ENCODE measurements around the gene NPC2. TPM values are rescaled to one million over a fixed set of nuclear protein-coding genes. Genes with fewer than 3 reads are reported as not detected.

The NPC2 gene
- total and polyA plus RNA-seq, 2 of the 4 experiments (the other 2 are of a cell fraction): 210 to 273 TPM

- dilution Hi-C loops (cut with HindIII; ENCODE audit: low sequenced_read_pairs, unreplicated experiment): no loop called here
- WGBS, 2 experiments (ENCODE audit: extremely low coverage in 2 of 2, insufficient read length in 1 of 2): 52% methylated on average over 2 of the region's 10 CpGs; no CpG with 5 or more reads in 1 of the 2 experiments
- no peak overlapping the region for H2BK20ac ChIP-seq (ENCODE audit: low read depth, low read length)
- no peak overlapping the region for H4K8ac ChIP-seq (ENCODE audit: low read depth in 2 of 2, low read length in 2 of 2)
- H3K79me1 ChIP-seq (ENCODE audit: low read depth in 1 of 2, low read length in 2 of 2): no peaks in the 10 kb centered on the region
- H3K18ac ChIP-seq (ENCODE audit: low read depth, low read length): no peak overlapping the region
- intact Hi-C loops (cut with micrococcal nuclease): no loop called here
- H3K36me3 ChIP-seq (ENCODE audit: control insufficient read depth, insufficient read depth, low read length): no peaks in the 10 kb centered on the region
- H3K9ac ChIP-seq (ENCODE audit: low read depth, low read length): no peak overlapping the region
- peaks cover 50% of the 10 kb centered on the region for H3K27me3 ChIP-seq (ENCODE audit: control insufficient read depth, insufficient read depth, low read length)
- H3K9me1 ChIP-seq (ENCODE audit: insufficient read depth, low read length): no peaks in the 10 kb centered on the region
- no peaks in the 10 kb centered on the region for H4K20me1 ChIP-seq (ENCODE audit: insufficient read depth, low read length)
- no peak overlapping the region for H2BK120ac ChIP-seq (ENCODE audit: low read depth, low read length)
- H4K91ac ChIP-seq (ENCODE audit: insufficient read depth, low read depth, low read length): no peak overlapping the region
- in situ Hi-C loops (cut with MboI; ENCODE audit: low sequenced_read_pairs): no loop called here
- no peak overlapping the region for H2BK5ac ChIP-seq (ENCODE audit: low read depth, low read length, poor library complexity, severe bottlenecking)
- no peak overlapping the region for H4K5ac ChIP-seq (ENCODE audit: low read depth, low read length)
- TF ChIP-seq MXI1 (IDR thresholded peaks at IDR 0.05; ENCODE audit: borderline replicate concordance, low read depth, low read length): no peak
- TF ChIP-seq BHLHE40 (IDR thresholded peaks at IDR 0.05; ENCODE audit: low read depth, low read length): 0 out of 2 replicates have a peak, but pooled peaks have one; percentile 41
- TF ChIP-seq MAFK (IDR thresholded peaks at IDR 0.05; ENCODE audit: low read depth, low read length): no peak
- TF ChIP-seq RAD21 (IDR thresholded peaks at IDR 0.05; ENCODE audit: low read length): peak; percentile 54
- peak; percentile 56; the same call in 1 of the 2 replicates for TF ChIP-seq FOS (IDR thresholded peaks at IDR 0.05; ENCODE audit: low read depth, low read length)
- peak; percentile 75 for TF ChIP-seq CTCF (conservative IDR thresholded peaks at IDR 0.05; ENCODE audit: low read depth, low read length)
- TF ChIP-seq RCOR1 (IDR thresholded peaks at IDR 0.05; ENCODE audit: insufficient replicate concordance, low read length): no peak
- TF ChIP-seq RFX5 (IDR thresholded peaks at IDR 0.05; ENCODE audit: low read depth, low read length): no peak
- no peak for TF ChIP-seq CHD1 (IDR thresholded peaks at IDR 0.05; ENCODE audit: low read depth, low read length)
- no peak for TF ChIP-seq POLR2A (IDR thresholded peaks at IDR 0.05; ENCODE audit: low read depth, low read length)
- TF ChIP-seq, protein P1, sequence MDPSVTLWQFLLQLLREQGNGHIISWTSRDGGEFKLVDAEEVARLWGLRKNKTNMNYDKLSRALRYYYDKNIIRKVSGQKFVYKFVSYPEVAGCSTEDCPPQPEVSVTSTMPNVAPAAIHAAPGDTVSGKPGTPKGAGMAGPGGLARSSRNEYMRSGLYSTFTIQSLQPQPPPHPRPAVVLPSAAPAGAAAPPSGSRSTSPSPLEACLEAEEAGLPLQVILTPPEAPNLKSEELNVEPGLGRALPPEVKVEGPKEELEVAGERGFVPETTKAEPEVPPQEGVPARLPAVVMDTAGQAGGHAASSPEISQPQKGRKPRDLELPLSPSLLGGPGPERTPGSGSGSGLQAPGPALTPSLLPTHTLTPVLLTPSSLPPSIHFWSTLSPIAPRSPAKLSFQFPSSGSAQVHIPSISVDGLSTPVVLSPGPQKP (IDR thresholded peaks at IDR 0.05; ENCODE audit: borderline replicate concordance, low read depth, low read length): no peak
- TF ChIP-seq CEBPB (IDR thresholded peaks at IDR 0.05; ENCODE audit: low read depth, low read length): no peak
- 0 out of 2 replicates have a peak, but pooled peaks have one; percentile 28 for TF ChIP-seq MAZ (IDR thresholded peaks at IDR 0.05; ENCODE audit: borderline replicate concordance, low read depth, low read length)
- TF ChIP-seq NFE2L2 (IDR thresholded peaks at IDR 0.05; ENCODE audit: low read depth, low read length): 0 out of 2 replicates have a peak, but pooled peaks have one; percentile 37
- peak; percentile 57 for TF ChIP-seq SMC3 (IDR thresholded peaks at IDR 0.05; ENCODE audit: low read depth, low read length)
- TF ChIP-seq, protein P2, sequence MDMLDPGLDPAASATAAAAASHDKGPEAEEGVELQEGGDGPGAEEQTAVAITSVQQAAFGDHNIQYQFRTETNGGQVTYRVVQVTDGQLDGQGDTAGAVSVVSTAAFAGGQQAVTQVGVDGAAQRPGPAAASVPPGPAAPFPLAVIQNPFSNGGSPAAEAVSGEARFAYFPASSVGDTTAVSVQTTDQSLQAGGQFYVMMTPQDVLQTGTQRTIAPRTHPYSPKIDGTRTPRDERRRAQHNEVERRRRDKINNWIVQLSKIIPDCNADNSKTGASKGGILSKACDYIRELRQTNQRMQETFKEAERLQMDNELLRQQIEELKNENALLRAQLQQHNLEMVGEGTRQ (IDR thresholded peaks at IDR 0.05; ENCODE audit: low read depth, low read length): no peak
- peak overlapping the region; percentile 65 for H2AFZ ChIP-seq (replicated peaks; ENCODE audit: low read length, poor library complexity)
- H3K4ac ChIP-seq (ENCODE audit: low read depth, low read length): no peak overlapping the region
- no peaks in the 10 kb centered on the region; the same call in 1 of the 2 replicates for H3K4me1 ChIP-seq (ENCODE audit: control insufficient read depth, insufficient read depth, low read length)
- DNase-seq (peak; percentile 69), ATAC-seq (ENCODE audit: low read depth) (peak; percentile 99)
- H3K9me3 ChIP-seq (ENCODE audit: control insufficient read depth, insufficient read depth, low read length): no peaks in the 10 kb centered on the region
- no peak overlapping the region for H2AK5ac ChIP-seq (ENCODE audit: low read depth, low read length)
- no peak overlapping the region for H3K27ac ChIP-seq (ENCODE audit: insufficient read depth, low read length)
- ChIA-PET POLR2A (ENCODE audit: unreplicated experiment) (no interaction called here), CTCF (no interaction called here)
- no peak overlapping the region for H2AK9ac ChIP-seq (replicated peaks; ENCODE audit: low read depth, low read length, poor library complexity)
- H3K4me3 ChIP-seq (ENCODE audit: insufficient read depth, low read depth, low read length): no peak overlapping the region
- BruUV-seq (replicated peaks): no TSS peak
- no peak overlapping the region for H3K23ac ChIP-seq (ENCODE audit: low read depth, low read length)
- no peak overlapping the region for H3K4me2 ChIP-seq (ENCODE audit: low read depth, low read length)
- H3K56ac ChIP-seq (ENCODE audit: extremely low read depth, insufficient read depth, low read length): no peak overlapping the region
- no peak overlapping the region for H3K14ac ChIP-seq (replicated peaks; ENCODE audit: low read depth, low read length)
- H2BK15ac ChIP-seq (ENCODE audit: low read depth, low read length): no peak overlapping the region
These were observed 33.7 kb downstream of the NPC2 start for GRCh38 chr14:74459289-74459946.
